Neural cell (in vitro differentiated cells): Measurements from ENCODE around the gene ATP6V1D. TPM values are rescaled to one million over a fixed set of nuclear protein-coding genes. Genes with fewer than 3 reads are reported as not detected.

Experiments
- H2AFZ ChIP-seq: fragments of 200-600, 300-800 bp; sonication (generic), shearing (Covaris generic); 2 replicates; pipeline ENCODE4 v1.6.0; 2014; ENCODE audit warnings: low read depth, mild to moderate bottlenecking, antibody characterized with exemption, low read length, moderate library complexity
- H3F3A ChIP-seq: fragments of 200-600 bp; shearing (Covaris generic); 2 replicates; pipeline ENCODE4 v1.6.1; 2016; ENCODE audit warnings: mild to moderate bottlenecking, moderate library complexity, mixed read lengths, antibody characterized with exemption, low read length; ENCODE audit not compliant: insufficient read depth, poor library complexity, severe bottlenecking
- H3K27ac ChIP-seq: fragments of 200-600, 300-800 bp; sonication (generic), shearing (Covaris generic); 2 replicates; pipeline ENCODE4 v1.5.1; 2014; ENCODE audit warnings: mild to moderate bottlenecking, low read length, moderate library complexity
- H3K27me3 ChIP-seq: fragments of 300-800, 200-600 bp; sonication (generic), shearing (Covaris generic); 2 replicates; pipeline ENCODE4 v1.6.0; 2014; ENCODE audit warnings: mild to moderate bottlenecking, low read depth, low read length, moderate library complexity; ENCODE audit not compliant: insufficient read depth
- H3K36me3 ChIP-seq: fragments of 300-800, 200-600 bp; sonication (generic), shearing (Covaris generic); 2 replicates; pipeline ENCODE4 v1.5.1; 2014; ENCODE audit warnings: mild to moderate bottlenecking, antibody characterized with exemption, low read length, moderate library complexity; ENCODE audit not compliant: insufficient read depth
- H3K4me2 ChIP-seq: fragments of 300-800, 200-600 bp; sonication (generic), shearing (Covaris generic); 2 replicates; pipeline ENCODE4 v1.6.0; 2014; ENCODE audit warnings: mild to moderate bottlenecking, low read length
- H3K4me3 ChIP-seq: fragments of 300-800, 200-600 bp; sonication (generic), shearing (Covaris generic); 2 replicates; pipeline ENCODE4 v1.5.1; 2014; ENCODE audit warnings: mild to moderate bottlenecking, low read length, moderate library complexity
- H3K79me2 ChIP-seq: fragments of 200-600 bp; shearing (Covaris generic); replicated peaks from 2 replicates; pipeline ENCODE4 v1.6.0; 2014; ENCODE audit warnings: mild to moderate bottlenecking, low read length, moderate library complexity; ENCODE audit not compliant: insufficient read depth
- H3K9ac ChIP-seq: fragments of 300-800, 200-600 bp; sonication (generic), shearing (Covaris generic); 2 replicates; pipeline ENCODE4 v1.6.1; 2016; ENCODE audit warnings: mild to moderate bottlenecking, low read length, mixed read lengths
- H3K9me2 ChIP-seq: fragments of 200-600 bp; shearing (Covaris generic); 2 replicates; pipeline ENCODE4 v1.6.1; 2016; ENCODE audit warnings: mild to moderate bottlenecking, low read length, mixed read lengths; ENCODE audit not compliant: insufficient read depth
- H3K9me3 ChIP-seq: fragments of 200-600, 300-800 bp; sonication (generic), shearing (Covaris generic); 2 replicates; pipeline ENCODE4 v1.6.1; 2016; ENCODE audit warnings: mild to moderate bottlenecking, mixed run types, low read length, moderate library complexity, mixed read lengths
- H4K20me1 ChIP-seq: fragments of 200-600 bp; shearing (Covaris generic); 2 replicates; pipeline ENCODE4 v1.6.1; 2016; ENCODE audit warnings: mild to moderate bottlenecking, mixed run types; ENCODE audit not compliant: insufficient read depth
- CTCF ChIP-seq: fragments of 450-650 bp; IDR thresholded peaks from 2 replicates; pipeline ENCODE4 v1.5.1; 2014; ENCODE audit warnings: antibody characterized with exemption, mild to moderate bottlenecking, moderate library complexity; ENCODE audit not compliant: poor library complexity, severe bottlenecking
- EP300 ChIP-seq: fragments of 450-650 bp; conservative IDR thresholded peaks from 2 replicates; pipeline ENCODE4 v1.6.1; 2014; ENCODE audit warnings: antibody characterized with exemption, mild to moderate bottlenecking, moderate library complexity; ENCODE audit not compliant: poor library complexity, severe bottlenecking
- EZH2 ChIP-seq: fragments of 200-600, 300-800 bp; shearing (Covaris generic), sonication (generic); IDR thresholded peaks from 2 replicates; pipeline ENCODE4 v1.6.1; 2014; ENCODE audit warnings: antibody characterized with exemption, low read length, borderline replicate concordance, mild to moderate bottlenecking; ENCODE audit not compliant: insufficient read depth, poor library complexity, severe bottlenecking
- MXI1 ChIP-seq: fragments of 450-650 bp; conservative IDR thresholded peaks from 2 replicates; pipeline ENCODE4 v1.6.1; 2014; ENCODE audit warnings: antibody characterized with exemption, mild to moderate bottlenecking; ENCODE audit not compliant: poor library complexity, severe bottlenecking
- POLR2AphosphoS5 ChIP-seq: IDR thresholded peaks from 2 replicates; pipeline ENCODE4 v1.6.1; 2012
- RAD21 ChIP-seq: fragments of 450-650 bp; conservative IDR thresholded peaks from 2 replicates; pipeline ENCODE4 v1.6.1; 2014; ENCODE audit warnings: antibody characterized with exemption, mild to moderate bottlenecking, moderate library complexity
- REST ChIP-seq: IDR thresholded peaks from 2 replicates; pipeline ENCODE4 v1.6.1; 2012; ENCODE audit warnings: borderline replicate concordance
- SMC3 ChIP-seq: fragments of 450-650 bp; conservative IDR thresholded peaks from 2 replicates; pipeline ENCODE4 v1.6.1; 2014; ENCODE audit warnings: antibody characterized with exemption, mild to moderate bottlenecking, moderate library complexity; ENCODE audit not compliant: poor library complexity
- TAF1 ChIP-seq: IDR thresholded peaks from 2 replicates; pipeline ENCODE4 v1.6.1; 2012; ENCODE audit warnings: low read depth
- polyA plus RNA-seq: library from polyadenylated mRNA; depleted of rRNA; stranded (reverse); fragments of >200 nt; gene quantifications from 2 replicates; pipeline ENCODE4 v1.2.3, GENCODE V29; 2014

The ATP6V1D gene
- polyA plus RNA-seq, 1 donor from 2014 or later: 216 TPM

GRCh38 chr14:67396381-67396970 lies 36.9 kb upstream of the ATP6V1D start:
- H3K36me3 ChIP-seq: no peaks in the 10 kb centered on the region
- H2AFZ ChIP-seq: no peak overlapping the region
- H3F3A ChIP-seq: no peaks in the 10 kb centered on the region
- H3K9me3 ChIP-seq: no peaks in the 10 kb centered on the region
- no peak overlapping the region for H3K9ac ChIP-seq
- H3K9me2 ChIP-seq: no peaks in the 10 kb centered on the region
- TF ChIP-seq SMC3: no peak
- TF ChIP-seq POLR2AphosphoS5: no peak
- TF ChIP-seq MXI1: no peak
- no peak for TF ChIP-seq EZH2
- no peak for TF ChIP-seq TAF1
- TF ChIP-seq RAD21: no peak
- TF ChIP-seq REST: no peak
- no peak for TF ChIP-seq EP300
- no peak for TF ChIP-seq CTCF
- H3K27me3 ChIP-seq: no peaks in the 10 kb centered on the region
- H3K4me2 ChIP-seq: no peak overlapping the region
- no peaks in the 10 kb centered on the region for H4K20me1 ChIP-seq
- no peaks in the 10 kb centered on the region for H3K79me2 ChIP-seq
- no peak overlapping the region for H3K4me3 ChIP-seq
- no peak overlapping the region for H3K27ac ChIP-seq

GRCh38 chr14:67395876-67396189 lies 36.2 kb upstream of the ATP6V1D start:
- Histone ChIP-seq H3K79me2 (no peaks in the 10 kb centered on the region), H3K4me2 (no peak overlapping the region), H2AFZ (no peak overlapping the region), H3K4me3 (no peak overlapping the region), H3F3A (no peaks in the 10 kb centered on the region), H3K9ac (no peak overlapping the region), H3K27me3 (no peaks in the 10 kb centered on the region), H3K36me3 (no peaks in the 10 kb centered on the region), H3K9me3 (no peaks in the 10 kb centered on the region), H3K9me2 (no peaks in the 10 kb centered on the region), H3K27ac (no peak overlapping the region), H4K20me1 (no peaks in the 10 kb centered on the region)
- no peak for TF ChIP-seq TAF1
- TF ChIP-seq RAD21: no peak
- TF ChIP-seq EZH2: no peak
- no peak for TF ChIP-seq SMC3
- TF ChIP-seq CTCF: no peak
- TF ChIP-seq MXI1: no peak
- TF ChIP-seq POLR2AphosphoS5: no peak
- no peak for TF ChIP-seq REST
